Colonic mucosa (tissue), 4 donors: ENCODE measurements around the gene RTN4R. TPM values are rescaled to one million over a fixed set of nuclear protein-coding genes. Genes with fewer than 3 reads are reported as not detected.
"Not testable (repeated sequence)": the region's sequence is repeated elsewhere in the genome, so short reads cannot be mapped to it uniquely, and the experiment has no call there.

ENCODE experiments used
- DNase-seq: peaks from one replicate; pipeline ENCODE4 v3.0.0-alpha.2; 2020
- H3K27ac ChIP-seq: fragments of 200-600 bp; one replicate; pipeline ENCODE4 v1.8.0; 2021
- H3K27me3 ChIP-seq: fragments of 200-600 bp; one replicate; pipeline ENCODE4 v1.8.0; 2021
- H3K36me3 ChIP-seq: fragments of 200-600 bp; one replicate; pipeline ENCODE4 v1.8.0; 2021
- H3K4me1 ChIP-seq: fragments of 200-600 bp; one replicate; pipeline ENCODE4 v1.8.0; 2021; ENCODE audit warnings: mild to moderate bottlenecking
- H3K4me3 ChIP-seq: fragments of 200-600 bp; one replicate; pipeline ENCODE4 v1.8.0; 2021
- H3K9ac ChIP-seq, 2 donors: one replicate each; pipeline ENCODE4 v1.7.0; 2013; ENCODE audit warnings: control low read depth in 2 of 2, low read depth in 2 of 2, low read length in 2 of 2
- H3K9me3 ChIP-seq: fragments of 200-600 bp; one replicate; pipeline ENCODE4 v1.8.0; 2021
- CTCF ChIP-seq: fragments of 200-600 bp; IDR thresholded peaks from one replicate; pipeline ENCODE4 v1.8.0; 2022; ENCODE audit warnings: antibody characterized with exemption, mild to moderate bottlenecking
- intact Hi-C: fragments of 100-400 bp; cut with DNase I; formaldehyde crosslinking; loops from one replicate; pipeline ENCODE4 v1.14.1; 2022
- total RNA-seq, 2 donors: library from RNA; stranded (reverse); fragmentation: NEBNext Ultra II Directional in 1 of 2; extraction: Animal tissue kit (Norgen Biotek cat#: 25700) in 1 of 2; gene quantifications; one replicate each; pipeline ENCODE4 v1.2.1, GENCODE V29; 2021
- donor health status: healthy.
- donor health status: DM: no; HTN: no; CAD: no.
- donor health status: DM: no; HTN: no; CAD: no.

Gene RTN4R
- total RNA-seq, 2 donors from 2014 or later = 6.1 to 8.5 TPM

- not testable (repeated sequence) for H3K4me1 ChIP-seq, H3K4me3 ChIP-seq, H3K27ac ChIP-seq, H3K9ac ChIP-seq, H3K36me3 ChIP-seq, H3K27me3 ChIP-seq, H3K9me3 ChIP-seq
- intact Hi-C loops = loop anchor here (1.0 kb wide), 1 partner anchor 129 kb away; no protein-coding TSS in a partner anchor
- DNase-seq = peak; percentile 87
- peak; percentile 88 for TF ChIP-seq CTCF
Measured at GRCh38 chr22:20285473-20286311, 17.6 kb upstream of the RTN4R start.

GRCh38 chr22:20284471-20285086, 16.5 kb upstream of the RTN4R start:
- Histone ChIP-seq H3K9ac (no peak overlapping the region), H3K9me3 (no peaks in the 10 kb centered on the region), H3K27ac (no peak overlapping the region), H3K27me3 (no peaks in the 10 kb centered on the region), H3K4me3 (no peak overlapping the region), H3K4me1 (no peaks in the 10 kb centered on the region), H3K36me3 (no peaks in the 10 kb centered on the region)
- no peak for DNase-seq
- intact Hi-C loops = loop anchor here (1.0 kb wide), 1 partner anchor 128 kb away; no protein-coding TSS in a partner anchor
- TF ChIP-seq CTCF = no peak

- intact Hi-C loops = no loop called here
- no peak for DNase-seq
- Histone ChIP-seq H3K4me1 (no peaks in the 10 kb centered on the region), H3K36me3 (no peaks in the 10 kb centered on the region), H3K9me3 (no peaks in the 10 kb centered on the region), H3K4me3 (no peak overlapping the region), H3K27ac (no peak overlapping the region), H3K9ac (no peak overlapping the region), H3K27me3 (no peaks in the 10 kb centered on the region)
- TF ChIP-seq CTCF = no peak
Measured at GRCh38 chr22:20283674-20284066, 15.6 kb upstream of the RTN4R start.

- Histone ChIP-seq H3K4me1 (no peaks in the 10 kb centered on the region), H3K9me3 (no peaks in the 10 kb centered on the region), H3K27me3 (no peaks in the 10 kb centered on the region), H3K9ac (no peak overlapping the region), H3K36me3 (no peaks in the 10 kb centered on the region), H3K4me3 (no peak overlapping the region), H3K27ac (no peak overlapping the region)
- intact Hi-C loops = no loop called here
- no peak for DNase-seq
- TF ChIP-seq CTCF = no peak
Measured at GRCh38 chr22:20282901-20283673, 15.0 kb upstream of the RTN4R start.

GRCh38 chr22:20281891-20282290, 13.8 kb upstream of the RTN4R start:
- H3K9me3 ChIP-seq = no peaks in the 10 kb centered on the region
- DNase-seq = no peak
- no peak for TF ChIP-seq CTCF

GRCh38 chr22:20281473-20281872, 13.4 kb upstream of the RTN4R start:
- H3K9me3 ChIP-seq, DNase-seq, H3K27ac ChIP-seq, H3K4me1 ChIP-seq, H3K27me3 ChIP-seq, H3K36me3 ChIP-seq, H3K9ac ChIP-seq, intact Hi-C loops, H3K4me3 ChIP-seq: not testable (repeated sequence)

More at GRCh38 chr22:20281891-20282290, 13.8 kb upstream of the RTN4R start:
- H3K4me3 ChIP-seq = no peak overlapping the region
- intact Hi-C loops = no loop called here
- no peak overlapping the region for H3K9ac ChIP-seq
- no peaks in the 10 kb centered on the region for H3K27me3 ChIP-seq
- H3K36me3 ChIP-seq = no peaks in the 10 kb centered on the region
- no peaks in the 10 kb centered on the region for H3K4me1 ChIP-seq
- no peak overlapping the region for H3K27ac ChIP-seq
